ENCODE data around the gene PMEL.
"Not testable (repeated sequence)": the region's sequence is repeated elsewhere in the genome, so short reads cannot be mapped to it uniquely, and the experiment has no call there.

PMEL gene

GRCh38 chr12:55982319-55982936 lies 16.6 kb upstream of the PMEL start:
- peak; percentile 16 for DNase-seq

DNA sequence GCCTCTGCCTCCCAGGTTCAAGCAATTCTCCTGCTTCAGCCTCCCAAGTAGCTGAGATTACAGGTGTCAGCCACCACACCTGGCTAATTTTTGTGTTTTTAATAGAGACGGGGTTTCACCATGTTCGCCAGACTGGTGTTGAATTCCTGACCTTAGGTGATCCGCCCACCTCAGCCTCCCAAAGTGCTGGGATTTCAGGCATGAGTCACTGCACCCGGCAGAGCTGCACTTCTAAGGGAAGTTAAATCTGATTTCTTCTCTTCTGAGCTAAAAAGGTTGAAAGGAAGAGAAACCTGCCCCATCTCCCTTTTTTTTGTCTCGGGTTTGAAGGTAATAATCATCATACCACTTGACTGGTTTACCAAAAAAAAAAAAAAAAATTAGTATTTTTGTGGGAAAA lies 16.0 kb upstream of the PMEL start:
- not testable (repeated sequence) for DNase-seq

- no peak for DNase-seq
Observed at GRCh38 chr12:55979069-55979468, 13.2 kb upstream of the PMEL start.

DNA sequence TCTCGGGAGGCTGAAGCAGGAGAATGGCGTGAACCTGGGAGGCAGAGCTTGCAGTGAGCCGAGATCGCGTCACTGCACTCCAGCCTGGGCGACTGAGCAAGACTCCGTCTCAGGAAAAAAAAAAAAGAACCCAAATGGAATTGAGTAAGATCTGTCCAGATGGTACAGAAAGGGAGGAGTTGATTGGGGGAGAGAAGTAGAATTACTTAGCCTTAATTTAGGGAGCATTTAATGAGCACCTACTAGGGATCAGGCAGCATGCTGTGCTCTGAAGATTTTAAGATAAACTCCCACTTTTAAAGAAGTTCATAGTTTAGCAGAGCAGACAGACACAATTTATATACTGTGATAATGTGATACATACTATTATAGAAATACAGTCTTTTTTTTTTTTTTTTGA lies 12.6 kb upstream of the PMEL start:
- no peak for DNase-seq

DNA sequence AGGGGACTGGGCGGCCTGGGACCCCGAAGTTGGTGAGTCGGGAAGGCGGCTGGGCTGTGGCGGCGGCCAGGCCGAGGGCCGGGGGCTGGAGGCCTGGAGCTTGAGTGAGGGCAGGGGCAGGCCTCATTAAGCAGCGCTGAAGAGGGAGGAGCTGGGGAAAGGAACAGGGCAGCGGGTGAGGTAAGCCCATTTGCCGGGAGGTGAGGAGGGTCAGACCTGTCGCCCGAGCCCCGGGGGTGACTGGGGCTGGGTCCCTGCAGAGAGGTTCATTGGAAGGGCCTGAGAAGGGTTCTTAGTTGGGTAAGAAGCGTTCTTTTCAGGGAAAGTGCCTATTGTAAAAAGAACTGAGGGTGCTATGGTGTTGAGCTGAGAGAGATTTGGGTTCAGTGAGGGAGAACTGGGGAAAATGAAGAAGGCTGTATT lies 8.5 kb upstream of the PMEL start:
- DNase-seq = no peak

GRCh38 chr12:55973599-55974307 lies 7.9 kb upstream of the PMEL start, which contains the start of gene RAB5B:
Gene RAB5B (plus strand): TSS chr12:55974078. CDS start chr12:55986961, 12,883 bp downstream.
- DNase-seq = peak; percentile 100

- no peak for DNase-seq
Observed at GRCh38 chr12:55972911-55973598, 7.2 kb upstream of the PMEL start.

DNA sequence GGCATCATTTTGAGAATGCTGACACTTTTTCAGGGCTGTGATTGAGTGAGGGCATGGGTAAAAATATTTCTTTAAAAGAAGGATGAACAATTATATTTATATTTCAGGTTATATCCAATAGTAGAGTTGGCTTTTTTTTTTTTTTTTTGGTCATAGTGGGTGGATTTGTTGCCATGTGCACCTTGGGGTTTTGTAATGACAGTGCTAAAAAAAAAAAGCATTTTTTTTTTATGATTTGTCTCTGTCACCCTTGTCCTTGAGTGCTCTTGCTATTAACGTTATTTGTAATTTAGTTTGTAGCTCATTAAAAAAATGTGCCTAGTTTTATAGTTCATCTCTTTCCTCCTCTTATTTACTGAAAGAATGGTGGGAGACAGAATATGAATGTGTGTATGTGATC lies 6.6 kb upstream of the PMEL start:
- DNase-seq = no peak

GRCh38 chr12:55972042-55972441 lies 6.2 kb upstream of the PMEL start:
- no peak for DNase-seq

- no peak for DNase-seq
Observed at GRCh38 chr12:55970775-55971174, 4.9 kb upstream of the PMEL start.

GRCh38 chr12:55969356-55969755 lies 3.5 kb upstream of the PMEL start:
- no peak for DNase-seq

DNA sequence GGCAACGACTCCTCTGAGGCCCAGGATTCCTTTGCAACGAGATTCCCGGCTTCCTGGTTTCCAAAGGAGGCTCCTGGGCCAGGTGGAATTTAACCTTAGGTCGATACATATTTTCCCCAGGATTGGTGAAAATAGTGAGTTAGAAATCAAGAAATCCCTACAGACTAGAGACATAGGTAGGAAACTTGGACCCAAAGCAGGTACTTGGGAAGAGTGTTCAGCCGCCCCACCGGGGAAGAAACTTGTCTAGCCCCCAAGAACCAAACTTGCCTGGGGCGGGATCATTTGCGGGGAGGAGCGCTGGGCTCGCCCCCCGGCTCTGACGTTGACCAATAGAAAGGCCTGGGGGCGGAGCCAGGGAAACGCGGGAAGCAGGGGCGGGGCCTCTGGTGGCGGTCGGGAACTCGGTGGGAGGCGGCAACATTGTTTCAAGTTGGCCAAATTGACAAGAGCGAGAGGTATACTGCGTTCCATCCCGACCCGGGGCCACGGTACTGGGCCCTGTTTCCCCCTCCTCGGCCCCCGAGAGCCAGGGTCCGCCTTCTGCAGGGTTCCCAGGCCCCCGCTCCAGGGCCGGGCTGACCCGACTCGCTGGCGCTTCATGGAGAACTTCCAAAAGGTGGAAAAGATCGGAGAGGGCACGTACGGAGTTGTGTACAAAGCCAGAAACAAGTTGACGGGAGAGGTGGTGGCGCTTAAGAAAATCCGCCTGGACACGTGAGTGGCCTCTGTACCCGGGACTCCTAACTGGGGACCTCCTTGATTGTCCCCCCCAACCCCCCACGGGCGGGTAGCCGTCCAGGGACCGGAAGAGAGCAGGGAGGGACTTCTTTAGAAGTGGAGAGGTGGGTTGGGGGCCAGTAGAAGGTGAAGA lies 803 bp upstream of the PMEL start, which contains the start of gene CDK2:
Gene CDK2 (plus strand): TSS at position 423 of the 874 bp plus-strand sequence. CDS start 179 bp downstream, at position 602.
- DNase-seq = peak; percentile 72

DNA sequence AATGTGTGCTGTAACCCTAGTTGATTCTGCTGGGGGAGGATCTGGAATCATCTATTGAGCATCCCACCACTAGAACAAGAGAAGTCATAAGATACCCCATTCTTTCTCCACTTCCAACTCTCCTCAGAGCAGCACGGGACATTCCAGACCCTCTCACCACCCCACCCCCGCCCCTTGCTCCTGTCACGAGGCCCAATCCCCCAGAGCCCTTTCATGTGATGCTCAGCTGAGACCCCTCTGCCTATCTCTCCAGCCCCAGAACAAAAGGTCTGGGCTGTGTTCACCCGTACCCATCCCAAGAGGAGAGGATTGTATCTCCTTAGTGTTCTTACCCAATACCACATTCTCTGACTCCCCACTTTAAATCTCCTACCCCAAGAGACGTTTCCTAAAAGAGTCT lies 602 bp downstream of the PMEL start:
- DNase-seq = no peak

DNA sequence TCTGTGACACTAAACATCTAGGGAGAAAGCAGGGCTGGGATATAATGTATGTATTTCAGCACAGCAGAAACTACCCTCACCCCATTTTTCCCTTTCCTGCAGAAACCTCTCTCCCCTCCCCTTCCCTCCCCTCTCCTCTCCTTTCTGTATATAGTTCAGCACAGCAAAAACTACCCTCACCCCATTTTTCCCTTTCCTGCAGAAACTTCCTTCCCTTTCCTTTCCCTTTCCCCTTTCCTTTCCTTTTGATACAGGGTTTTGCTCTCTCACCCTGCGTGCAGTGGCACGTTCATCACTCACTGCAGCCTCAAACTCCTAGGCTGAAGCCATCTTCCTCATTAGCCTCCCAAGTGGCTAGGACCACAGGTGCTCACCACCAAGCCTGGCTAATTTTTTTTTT lies 2.1 kb downstream of the PMEL start:
- DNase-seq = no peak

- no peak for DNase-seq
Observed at GRCh38 chr12:55957106-55957859, 8.6 kb downstream of the PMEL start.

- peak; percentile 8 for DNase-seq
Observed at GRCh38 chr12:55955800-55956508, 9.9 kb downstream of the PMEL start.

DNA sequence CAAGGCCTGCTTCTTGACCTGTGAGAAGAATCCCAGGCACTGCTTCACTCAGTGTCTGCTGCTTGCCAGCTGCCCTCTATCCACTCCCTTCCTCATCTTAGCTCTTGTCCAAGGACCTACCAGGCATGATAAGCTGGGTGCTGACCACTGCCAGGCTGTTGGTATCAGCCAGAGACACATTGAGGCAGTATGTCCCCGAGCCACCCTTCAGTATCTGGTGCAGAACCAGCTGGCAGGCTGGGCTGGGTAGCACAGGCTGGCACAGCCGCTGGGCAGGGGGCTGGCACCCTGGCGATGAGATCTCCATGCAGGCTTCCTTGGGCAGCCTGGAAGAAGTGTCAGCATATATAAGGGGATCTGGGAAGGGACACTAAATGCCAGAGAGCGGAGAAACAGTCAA lies 10.5 kb downstream of the PMEL start:
- DNase-seq = no peak

DNA sequence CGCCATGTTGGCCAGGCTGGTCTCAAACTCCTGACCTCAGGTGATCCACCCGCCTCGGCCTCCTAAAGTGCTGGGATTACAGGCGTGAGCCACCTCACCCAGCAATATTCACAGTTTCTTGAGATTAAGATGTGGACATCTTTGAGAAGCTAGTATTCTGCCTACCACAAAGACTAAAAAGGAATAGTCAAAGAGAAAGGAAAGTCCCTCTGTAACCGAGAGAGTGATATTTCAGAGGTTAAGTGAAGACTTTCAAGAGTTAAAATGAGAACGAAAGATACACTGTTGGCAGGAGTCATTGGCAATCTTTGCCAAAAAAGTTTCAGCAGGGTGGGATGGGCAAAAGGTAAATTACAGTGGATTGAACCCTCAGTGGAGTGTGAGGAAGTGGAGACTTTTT lies 19.3 kb downstream of the PMEL start:
- no peak for DNase-seq

- no peak for DNase-seq
Observed at GRCh38 chr12:55942577-55943136, 23.2 kb downstream of the PMEL start.

GRCh38 chr12:55942055-55942454 lies 23.8 kb downstream of the PMEL start:
- no peak for DNase-seq

DNA sequence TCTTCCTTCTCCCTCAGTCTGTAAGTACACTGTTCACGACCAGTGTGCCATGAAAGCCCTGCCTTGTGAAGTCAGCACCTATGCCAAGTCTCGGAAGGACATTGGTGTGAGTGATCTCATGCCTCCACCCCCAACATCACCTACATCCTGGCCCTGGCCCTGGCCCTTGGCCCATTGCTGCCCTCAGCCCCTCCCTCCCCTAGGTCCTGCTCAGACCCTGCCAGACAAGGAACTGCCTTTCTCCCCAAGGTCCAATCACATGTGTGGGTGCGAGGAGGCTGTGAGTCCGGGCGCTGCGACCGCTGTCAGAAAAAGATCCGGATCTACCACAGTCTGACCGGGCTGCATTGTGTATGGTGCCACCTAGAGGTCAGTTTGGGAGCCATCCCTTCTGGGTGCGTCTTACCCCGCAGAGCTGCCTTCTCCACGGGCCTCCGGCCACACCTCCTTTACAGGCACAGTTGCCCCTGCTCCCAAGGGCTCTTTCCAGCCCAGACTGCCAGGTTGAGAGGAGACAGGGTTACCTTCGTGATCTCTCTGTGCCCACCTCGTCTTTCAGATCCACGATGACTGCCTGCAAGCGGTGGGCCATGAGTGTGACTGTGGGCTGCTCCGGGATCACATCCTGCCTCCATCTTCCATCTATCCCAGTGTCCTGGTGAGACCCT lies 25.6 kb downstream of the PMEL start:
- DNase-seq = peak; percentile 74
